ENCODE results near the gene MTHFD1L.

MTHFD1L gene

DNA sequence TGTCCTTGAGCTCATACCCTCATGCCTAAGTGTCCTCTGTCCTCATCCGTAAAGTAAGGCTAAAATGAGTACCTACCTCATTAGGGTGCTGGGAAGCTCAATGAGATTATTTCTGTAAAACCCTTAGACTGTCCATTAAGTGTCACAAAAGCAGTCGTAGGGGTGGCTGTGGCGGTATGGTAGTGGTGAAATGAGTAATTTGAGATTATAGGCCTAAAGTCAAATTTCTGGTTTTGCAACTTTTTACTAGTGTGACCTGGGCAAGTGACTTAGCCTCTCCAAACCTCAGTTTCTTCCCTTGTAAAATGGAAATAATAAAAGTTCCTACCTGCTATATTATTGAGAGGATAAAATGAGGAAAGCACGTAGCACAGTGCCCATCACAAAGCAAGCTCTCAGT lies 226.1 kb downstream of the MTHFD1L start:
- H3F3A ChIP-seq (ENCODE audit: insufficient read depth), result no peaks in the 10 kb centered on the region
- H3K27me3 ChIP-seq (ENCODE audit: low read length), result no peaks in the 10 kb centered on the region
- no peaks in the 10 kb centered on the region for H3K79me2 ChIP-seq (ENCODE audit: insufficient read depth, low read length)
- no peak overlapping the region for H3K4me2 ChIP-seq (ENCODE audit: low read depth, low read length, poor library complexity, severe bottlenecking)
- TF ChIP-seq EZH2phosphoT487 (conservative IDR thresholded peaks at IDR 0.05; ENCODE audit: low read length), result no peak
- H3K9me3 ChIP-seq (ENCODE audit: insufficient read depth, low read length), result no peaks in the 10 kb centered on the region
- peaks cover 4% of the 10 kb centered on the region; the same call in 1 of the 2 replicates for H3K36me3 ChIP-seq (ENCODE audit: low read length)
- H2AFZ ChIP-seq (ENCODE audit: low read depth, low read length, severe bottlenecking), result no peak overlapping the region
- no peak overlapping the region for H3K4me3 ChIP-seq (ENCODE audit: insufficient read depth, low read length, poor library complexity, severe bottlenecking)
- no peak overlapping the region for H3K27ac ChIP-seq (ENCODE audit: low read depth, low read length)
- no peaks in the 10 kb centered on the region for H3K9me2 ChIP-seq (replicated peaks; ENCODE audit: insufficient read depth, low read length)
- no peak overlapping the region for H3K9ac ChIP-seq (ENCODE audit: low read length)
- no peaks in the 10 kb centered on the region for H4K20me1 ChIP-seq (ENCODE audit: low read depth, low read length)

DNA sequence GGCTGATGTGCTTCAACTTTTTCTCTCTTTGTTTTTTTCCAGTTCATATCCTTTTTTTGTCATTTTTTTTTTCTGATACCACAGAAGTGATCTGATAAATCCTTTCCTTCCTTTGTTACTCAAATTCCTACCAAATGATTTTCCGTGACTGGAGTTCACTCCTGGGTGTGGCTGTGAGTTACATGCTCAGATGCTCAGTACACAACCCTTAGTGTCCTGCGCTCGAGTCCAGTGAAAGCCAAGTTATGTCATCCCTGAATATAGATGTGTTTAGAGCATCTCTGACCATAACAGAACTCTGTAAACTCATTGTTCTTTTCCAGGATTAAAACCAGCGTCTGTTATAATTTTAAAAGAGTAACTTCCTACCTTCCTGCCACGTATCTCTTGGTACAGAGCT lies 227.1 kb downstream of the MTHFD1L start:
- H3K36me3 ChIP-seq (ENCODE audit: low read length), result peaks cover 11% of the 10 kb centered on the region

DNA sequence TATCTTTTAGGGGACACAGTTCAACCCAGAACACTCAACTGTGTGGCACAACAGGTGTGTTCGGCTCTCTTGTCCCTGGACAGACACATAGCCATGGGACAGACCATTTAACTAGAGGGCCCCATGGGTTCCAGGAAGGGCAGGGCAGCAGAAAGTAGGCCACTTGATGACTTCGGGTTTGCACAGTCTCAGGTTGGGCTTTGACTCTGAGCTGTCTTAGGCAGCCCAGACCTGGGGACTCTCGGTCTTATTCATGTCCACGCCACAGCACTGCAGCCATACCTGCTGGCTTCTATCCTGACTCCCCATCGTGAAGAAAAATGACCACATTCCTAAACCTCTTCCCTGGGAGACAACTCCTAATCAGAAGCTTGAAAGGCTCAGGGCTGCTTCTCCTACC lies 228.2 kb downstream of the MTHFD1L start:
- Histone ChIP-seq H4K20me1 (ENCODE audit: low read depth, low read length) (no peaks in the 10 kb centered on the region), H3K27me3 (ENCODE audit: low read length) (no peaks in the 10 kb centered on the region), H3K9ac (ENCODE audit: low read length) (no peak overlapping the region), H3K4me3 (ENCODE audit: insufficient read depth, low read length, poor library complexity, severe bottlenecking) (no peak overlapping the region), H2AFZ (ENCODE audit: low read depth, low read length, severe bottlenecking) (no peak overlapping the region), H3K36me3 (ENCODE audit: low read length) (peaks cover 11% of the 10 kb centered on the region), H3K27ac (ENCODE audit: low read depth, low read length) (no peak overlapping the region), H3K9me3 (ENCODE audit: insufficient read depth, low read length) (no peaks in the 10 kb centered on the region), H3K79me2 (ENCODE audit: insufficient read depth, low read length) (no peaks in the 10 kb centered on the region), H3K9me2 (replicated peaks; ENCODE audit: insufficient read depth, low read length) (no peaks in the 10 kb centered on the region), H3K4me2 (ENCODE audit: low read depth, low read length, poor library complexity, severe bottlenecking) (no peak overlapping the region), H3F3A (ENCODE audit: insufficient read depth) (no peaks in the 10 kb centered on the region)
- TF ChIP-seq, protein P1, sequence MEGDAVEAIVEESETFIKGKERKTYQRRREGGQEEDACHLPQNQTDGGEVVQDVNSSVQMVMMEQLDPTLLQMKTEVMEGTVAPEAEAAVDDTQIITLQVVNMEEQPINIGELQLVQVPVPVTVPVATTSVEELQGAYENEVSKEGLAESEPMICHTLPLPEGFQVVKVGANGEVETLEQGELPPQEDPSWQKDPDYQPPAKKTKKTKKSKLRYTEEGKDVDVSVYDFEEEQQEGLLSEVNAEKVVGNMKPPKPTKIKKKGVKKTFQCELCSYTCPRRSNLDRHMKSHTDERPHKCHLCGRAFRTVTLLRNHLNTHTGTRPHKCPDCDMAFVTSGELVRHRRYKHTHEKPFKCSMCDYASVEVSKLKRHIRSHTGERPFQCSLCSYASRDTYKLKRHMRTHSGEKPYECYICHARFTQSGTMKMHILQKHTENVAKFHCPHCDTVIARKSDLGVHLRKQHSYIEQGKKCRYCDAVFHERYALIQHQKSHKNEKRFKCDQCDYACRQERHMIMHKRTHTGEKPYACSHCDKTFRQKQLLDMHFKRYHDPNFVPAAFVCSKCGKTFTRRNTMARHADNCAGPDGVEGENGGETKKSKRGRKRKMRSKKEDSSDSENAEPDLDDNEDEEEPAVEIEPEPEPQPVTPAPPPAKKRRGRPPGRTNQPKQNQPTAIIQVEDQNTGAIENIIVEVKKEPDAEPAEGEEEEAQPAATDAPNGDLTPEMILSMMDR (IDR thresholded peaks at IDR 0.05; ENCODE audit: insufficient read depth, low read length, poor library complexity, severe bottlenecking), result no peak
- TF ChIP-seq EZH2phosphoT487 (conservative IDR thresholded peaks at IDR 0.05; ENCODE audit: low read length), result no peak

More for the DNA sequence above, 227.1 kb downstream of the MTHFD1L start:
- H3K27ac ChIP-seq (ENCODE audit: low read depth, low read length), result no peak overlapping the region
- no peaks in the 10 kb centered on the region for H3F3A ChIP-seq (ENCODE audit: insufficient read depth)
- H3K9me3 ChIP-seq (ENCODE audit: insufficient read depth, low read length), result no peaks in the 10 kb centered on the region
- H3K9ac ChIP-seq (ENCODE audit: low read length), result no peak overlapping the region
- TF ChIP-seq EZH2phosphoT487 (conservative IDR thresholded peaks at IDR 0.05; ENCODE audit: low read length), result no peak
- TF ChIP-seq, protein P1 (IDR thresholded peaks at IDR 0.05; ENCODE audit: insufficient read depth, low read length, poor library complexity, severe bottlenecking), result no peak
- H3K4me2 ChIP-seq (ENCODE audit: low read depth, low read length, poor library complexity, severe bottlenecking), result no peak overlapping the region
- no peaks in the 10 kb centered on the region for H3K79me2 ChIP-seq (ENCODE audit: insufficient read depth, low read length)
- H3K27me3 ChIP-seq (ENCODE audit: low read length), result no peaks in the 10 kb centered on the region
- no peak overlapping the region for H3K4me3 ChIP-seq (ENCODE audit: insufficient read depth, low read length, poor library complexity, severe bottlenecking)
- no peaks in the 10 kb centered on the region for H4K20me1 ChIP-seq (ENCODE audit: low read depth, low read length)
- no peaks in the 10 kb centered on the region for H3K9me2 ChIP-seq (replicated peaks; ENCODE audit: insufficient read depth, low read length)
- no peak overlapping the region for H2AFZ ChIP-seq (ENCODE audit: low read depth, low read length, severe bottlenecking)

DNA sequence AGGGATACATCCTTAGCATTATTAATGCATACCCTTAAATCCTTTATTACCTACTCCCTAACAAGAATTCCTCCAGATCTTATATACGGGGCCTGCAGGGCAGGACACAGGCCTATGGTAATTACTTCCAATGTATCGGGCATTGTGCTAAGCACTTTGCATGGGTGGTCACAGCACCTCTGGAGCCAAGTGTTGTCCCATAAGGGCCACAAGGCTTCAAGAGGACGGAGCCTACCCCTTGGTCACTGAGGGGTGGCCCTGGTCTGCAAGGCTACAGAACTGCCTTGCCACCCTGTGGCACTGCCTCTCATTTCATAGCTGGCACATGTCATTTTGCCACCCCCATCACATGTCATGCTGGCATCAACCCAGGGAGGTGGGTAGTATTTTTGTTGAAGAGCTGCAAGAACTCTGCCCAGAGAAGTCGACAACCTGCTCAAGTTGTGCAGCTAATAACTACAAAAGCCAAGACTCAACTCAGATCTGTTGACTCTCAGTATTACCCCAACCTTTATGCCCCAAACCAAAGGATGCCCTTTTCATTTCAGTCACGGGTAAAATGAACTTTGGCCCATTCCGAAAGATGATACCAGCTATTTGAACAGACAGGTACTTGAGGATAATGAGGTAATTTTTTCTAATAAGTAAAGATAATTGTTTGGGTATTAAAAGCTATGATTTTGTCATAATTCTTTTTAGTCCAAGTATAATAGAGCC lies 230.2 kb downstream of the MTHFD1L start:
- Histone ChIP-seq H3K36me3 (ENCODE audit: low read length) (peaks cover 11% of the 10 kb centered on the region), H4K20me1 (ENCODE audit: low read depth, low read length) (no peaks in the 10 kb centered on the region), H2AFZ (ENCODE audit: low read depth, low read length, severe bottlenecking) (no peak overlapping the region), H3K9me2 (replicated peaks; ENCODE audit: insufficient read depth, low read length) (no peaks in the 10 kb centered on the region), H3K27me3 (ENCODE audit: low read length) (no peaks in the 10 kb centered on the region), H3K27ac (ENCODE audit: low read depth, low read length) (no peak overlapping the region), H3K4me3 (ENCODE audit: insufficient read depth, low read length, poor library complexity, severe bottlenecking) (no peak overlapping the region), H3F3A (ENCODE audit: insufficient read depth) (no peaks in the 10 kb centered on the region), H3K4me2 (ENCODE audit: low read depth, low read length, poor library complexity, severe bottlenecking) (no peak overlapping the region), H3K9me3 (ENCODE audit: insufficient read depth, low read length) (no peaks in the 10 kb centered on the region), H3K79me2 (ENCODE audit: insufficient read depth, low read length) (no peaks in the 10 kb centered on the region), H3K9ac (ENCODE audit: low read length) (no peak overlapping the region)
- TF ChIP-seq EZH2phosphoT487 (conservative IDR thresholded peaks at IDR 0.05; ENCODE audit: low read length), result no peak
- TF ChIP-seq, protein P1 (IDR thresholded peaks at IDR 0.05; ENCODE audit: insufficient read depth, low read length, poor library complexity, severe bottlenecking), result no peak

Measured in SU-DHL-6 (cell line).